G401 (cell line): Measurements from ENCODE around the gene TNS1. TPM values are rescaled to one million over a fixed set of nuclear protein-coding genes. Genes with fewer than 3 reads are reported as not detected.

Experiments used
- DNase-seq: peaks from one replicate; pipeline ENCODE4 v3.0.0-alpha.2; 2015; ENCODE audit warnings: low spot score
- in situ Hi-C: cut with HindIII; loops from 2 replicates; pipeline ENCODE4 v1.10.0; 2016; ENCODE audit warnings: low sequenced_read_pairs, mixed read lengths
- total RNA-seq: library from RNA; depleted of rRNA; stranded (reverse); fragments of >200 nt; shearing (Covaris generic); gene quantifications from 2 replicates; pipeline ENCODE4 v1.2.3, GENCODE V29; 2014

TNS1 gene
- total RNA-seq, 1 experiment from 2014 or later, result not detected

GRCh38 chr2:217851191-217852020, 151.4 kb downstream of the TNS1 start:
- in situ Hi-C loops, result no loop called here
- peak; percentile 6 for DNase-seq

GRCh38 chr2:217849154-217849975, 153.4 kb downstream of the TNS1 start:
- in situ Hi-C loops, result no loop called here
- DNase-seq, result no peak

- no peak for DNase-seq
- in situ Hi-C loops, result no loop called here
Observed at GRCh38 chr2:217848351-217848957, 154.3 kb downstream of the TNS1 start.

- in situ Hi-C loops, result no loop called here
- no peak for DNase-seq
Observed at GRCh38 chr2:217847552-217848350, 155.0 kb downstream of the TNS1 start.

GRCh38 chr2:217847115-217847514, 155.7 kb downstream of the TNS1 start:
- no peak for DNase-seq
- in situ Hi-C loops, result no loop called here

GRCh38 chr2:217846321-217846743, 156.5 kb downstream of the TNS1 start:
- DNase-seq, result no peak
- in situ Hi-C loops, result no loop called here

- DNase-seq, result no peak
- in situ Hi-C loops, result no loop called here
Observed at GRCh38 chr2:217845301-217845700, 157.5 kb downstream of the TNS1 start.

- in situ Hi-C loops, result no loop called here
- DNase-seq, result no peak
Observed at GRCh38 chr2:217844696-217845095, 158.1 kb downstream of the TNS1 start.

- no peak for DNase-seq
- in situ Hi-C loops, result no loop called here
Observed at GRCh38 chr2:217843324-217843723, 159.5 kb downstream of the TNS1 start.

GRCh38 chr2:217842017-217842416, 160.8 kb downstream of the TNS1 start:
- in situ Hi-C loops, result no loop called here
- DNase-seq, result no peak

- in situ Hi-C loops, result no loop called here
- no peak for DNase-seq
Observed at GRCh38 chr2:217840522-217840921, 162.3 kb downstream of the TNS1 start.

- in situ Hi-C loops, result no loop called here
Observed at GRCh38 chr2:217839750-217840107, 163.1 kb downstream of the TNS1 start.

GRCh38 chr2:217839073-217839749, 163.6 kb downstream of the TNS1 start:
- in situ Hi-C loops, result no loop called here
- no peak for DNase-seq

More at GRCh38 chr2:217839750-217840107, 163.1 kb downstream of the TNS1 start:
- no peak for DNase-seq

GRCh38 chr2:217838409-217838831, 164.4 kb downstream of the TNS1 start:
- DNase-seq, result peak; percentile 34
- in situ Hi-C loops, result no loop called here

GRCh38 chr2:217837530-217837929, 165.3 kb downstream of the TNS1 start:
- DNase-seq, result no peak
- in situ Hi-C loops, result no loop called here

- in situ Hi-C loops, result no loop called here
- DNase-seq, result peak; percentile 4
Observed at GRCh38 chr2:217836901-217837491, 165.8 kb downstream of the TNS1 start.

- no peak for DNase-seq
- in situ Hi-C loops, result no loop called here
Observed at GRCh38 chr2:217835931-217836891, 166.6 kb downstream of the TNS1 start.
